Measurements from ENCODE around the gene ZNF524.
"Not testable (repeated sequence)": the region's sequence is repeated elsewhere in the genome, so short reads cannot be mapped to it uniquely, and the experiment has no call there.

ZNF524 gene

DNA sequence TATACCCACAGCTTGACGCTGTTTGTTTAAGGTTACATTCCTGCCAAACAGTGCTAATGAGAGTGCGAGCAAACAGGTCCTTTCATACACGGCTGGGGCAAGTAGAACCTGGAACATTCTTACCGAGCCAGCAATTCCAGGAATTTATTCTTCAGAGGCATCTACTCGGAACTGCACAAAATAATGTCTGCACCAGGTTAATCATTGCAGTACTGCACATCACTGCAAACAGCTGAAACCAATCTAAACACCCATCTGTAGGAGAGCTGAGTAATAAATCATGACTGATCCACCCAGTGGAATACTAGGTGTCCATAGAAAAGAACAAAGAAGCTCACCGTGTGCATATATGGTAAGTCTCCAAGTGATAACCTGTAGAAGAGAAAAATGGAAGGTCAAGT is 18.3 kb upstream of the ZNF524 start:
- DNase-seq, result no peak

GRCh38 chr19:55582284-55582683 is 17.8 kb upstream of the ZNF524 start:
- DNase-seq, result not testable (repeated sequence)

GRCh38 chr19:55583897-55584296 is 16.2 kb upstream of the ZNF524 start:
- DNase-seq, result not testable (repeated sequence)

GRCh38 chr19:55584871-55585270 is 15.2 kb upstream of the ZNF524 start:
- no peak for DNase-seq

DNA sequence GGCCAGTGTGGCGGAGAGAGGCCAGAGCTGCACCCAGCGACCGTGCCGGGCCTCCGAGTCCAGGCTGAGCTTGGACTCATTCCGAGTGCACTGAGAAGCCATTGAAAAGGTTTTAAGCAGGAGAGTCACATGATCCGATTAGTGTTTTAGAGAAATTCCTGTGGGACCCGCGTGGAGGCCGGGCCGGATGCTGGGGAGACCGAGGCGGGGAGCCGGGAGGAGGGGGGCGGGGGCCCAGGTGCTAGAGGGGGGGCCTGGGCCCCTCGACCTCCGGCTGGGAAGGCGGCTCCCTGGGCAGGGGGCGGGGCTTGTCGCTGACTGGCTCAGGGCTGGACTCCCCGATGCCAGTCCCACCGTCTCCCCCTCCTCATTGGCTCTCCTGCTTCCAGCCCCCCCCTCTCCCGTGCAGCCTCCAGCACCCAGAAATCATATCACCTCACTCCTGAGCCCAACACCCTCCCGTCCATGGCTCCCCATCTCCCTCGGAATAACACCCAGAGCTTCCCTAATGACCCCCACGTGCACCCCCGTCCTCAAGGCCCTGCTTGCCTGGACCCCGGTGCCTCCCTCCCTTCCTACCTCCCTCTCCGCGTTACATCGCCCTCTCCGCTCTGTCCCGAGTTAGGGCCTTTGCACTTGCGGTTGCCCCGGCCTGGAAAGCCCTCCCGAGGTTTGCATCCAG is 14.3 kb upstream of the ZNF524 start:
- no peak for DNase-seq

DNA sequence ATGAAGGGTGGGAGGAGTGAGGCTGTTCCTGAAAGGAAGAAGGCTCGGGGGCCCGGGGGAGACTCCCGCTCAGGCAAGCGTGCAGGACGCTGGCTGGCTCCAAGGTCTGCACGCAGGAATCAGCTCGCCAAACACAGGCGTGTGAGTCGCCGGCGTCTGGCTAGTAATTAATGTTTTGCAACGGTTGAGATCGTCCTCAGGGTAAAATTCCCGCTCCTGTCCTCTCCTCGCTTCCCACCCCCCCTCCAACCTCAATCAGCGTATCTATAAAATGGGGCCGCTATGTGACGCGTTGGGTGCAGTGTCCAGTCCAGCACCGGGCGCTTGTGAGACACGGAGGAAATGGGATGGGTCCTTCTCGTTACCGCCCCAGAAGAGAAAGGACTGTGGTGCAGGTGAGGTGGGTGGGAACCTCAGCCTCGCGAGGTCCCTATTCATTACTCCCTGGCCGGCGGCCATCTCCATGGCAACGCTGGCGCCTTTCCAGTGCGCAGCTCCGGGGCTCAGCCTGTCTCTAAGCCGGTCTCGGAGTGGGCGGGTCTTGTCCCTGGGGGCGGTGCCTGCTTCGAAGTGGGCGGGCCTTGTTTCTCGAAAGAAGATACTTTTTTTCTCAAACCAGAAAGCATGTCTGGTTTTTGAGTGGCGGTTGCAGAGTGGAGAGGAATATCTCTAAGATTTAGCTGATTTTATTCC is 13.0 kb upstream of the ZNF524 start:
- DNase-seq, result peak; percentile 89

- no peak for DNase-seq
Observed at GRCh38 chr19:55588738-55589137, 11.3 kb upstream of the ZNF524 start.

DNA sequence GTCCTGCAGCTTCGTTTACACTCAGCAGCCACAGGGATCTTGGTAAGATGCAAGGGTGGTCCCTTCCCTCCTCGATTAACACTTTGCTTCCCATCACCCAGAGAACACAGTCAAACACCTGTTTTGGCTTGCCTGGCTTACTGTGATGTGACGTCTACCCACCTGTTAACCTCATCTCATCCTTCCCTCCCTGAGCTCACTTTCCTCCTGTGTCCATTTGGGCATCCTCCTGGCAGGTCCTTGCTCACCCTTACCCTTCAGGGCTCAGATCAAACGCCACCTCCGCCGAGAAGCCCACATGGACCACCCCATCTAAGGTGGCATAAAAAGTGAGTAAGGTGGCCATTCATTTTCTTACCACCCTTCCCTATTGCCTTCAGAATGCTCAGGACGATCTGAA is 10.0 kb upstream of the ZNF524 start:
- DNase-seq, result no peak

- no peak for DNase-seq
Observed at GRCh38 chr19:55590617-55591016, 9.5 kb upstream of the ZNF524 start.

GRCh38 chr19:55591555-55591954 is 8.5 kb upstream of the ZNF524 start:
- DNase-seq, result no peak

DNA sequence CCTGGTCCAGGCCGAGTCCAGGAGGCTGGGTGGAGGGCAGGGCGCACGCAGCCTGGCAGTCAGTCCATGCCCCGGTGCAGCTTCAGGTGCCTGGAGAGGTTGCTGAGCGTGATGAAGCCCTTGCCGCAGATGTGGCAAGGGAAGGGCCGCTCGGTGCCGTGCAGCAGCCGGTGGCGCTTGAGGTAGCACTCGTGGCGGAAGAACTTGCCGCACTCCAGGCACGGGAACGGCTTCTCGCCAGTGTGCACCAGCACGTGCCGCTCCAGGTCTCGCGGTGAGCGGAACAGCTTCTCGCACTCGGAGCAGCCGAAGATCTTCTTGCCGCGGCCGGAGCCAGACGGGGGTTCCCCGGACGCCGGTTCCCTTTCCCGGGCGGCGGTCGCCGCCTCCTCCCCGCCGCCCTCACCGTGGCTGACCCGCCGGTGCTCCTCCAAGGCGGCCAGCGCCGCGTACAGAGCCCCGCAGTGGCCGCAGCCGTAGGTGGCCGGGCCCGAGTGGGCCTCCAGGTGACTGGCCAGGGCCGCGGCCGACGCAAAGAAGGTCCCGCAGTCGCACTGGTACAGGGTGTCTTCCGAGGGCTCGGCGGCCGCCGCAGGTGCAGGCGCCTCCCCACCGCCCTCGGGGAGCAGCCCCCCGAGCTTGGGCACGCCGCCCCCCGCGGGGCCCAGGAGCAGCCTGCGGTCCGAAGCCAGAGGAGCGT is 7.5 kb upstream of the ZNF524 start:
- DNase-seq, result no peak

DNA sequence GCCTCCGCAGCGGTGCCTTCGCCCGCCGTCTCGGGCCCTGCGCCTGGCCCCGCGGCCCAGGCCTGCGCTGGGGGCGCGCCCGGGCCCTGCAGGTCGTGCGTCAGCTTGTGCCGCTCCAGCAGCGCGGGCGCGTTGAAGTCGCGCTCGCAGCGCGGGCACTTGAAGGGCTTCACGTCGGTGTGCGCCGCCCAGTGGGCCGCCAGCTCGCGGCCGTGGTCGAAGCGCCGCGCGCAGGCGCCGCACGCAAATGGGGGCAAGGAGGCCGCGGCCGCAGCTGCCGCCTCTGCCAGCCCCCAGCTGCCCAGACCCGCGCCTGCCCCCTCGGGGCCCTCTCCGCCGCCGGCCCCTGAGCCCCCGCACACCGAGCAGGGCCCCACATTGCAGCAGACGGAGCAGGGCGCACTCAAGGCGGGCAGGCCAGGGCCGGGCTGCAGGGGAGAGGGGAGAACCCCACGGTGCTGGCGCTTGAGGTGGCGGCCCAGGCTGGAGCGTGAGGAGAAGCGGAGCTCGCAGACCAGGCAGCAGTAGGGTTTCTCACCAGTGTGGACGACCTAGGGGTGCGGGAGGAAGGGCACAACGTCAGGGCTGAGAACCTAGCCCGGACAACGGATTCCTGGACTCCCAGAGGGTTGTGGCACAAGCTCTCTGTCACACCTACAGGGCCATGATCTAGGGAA is 6.9 kb upstream of the ZNF524 start:
- DNase-seq, result no peak

- DNase-seq, result no peak
Observed at GRCh38 chr19:55594996-55595545, 5.0 kb upstream of the ZNF524 start.

- no peak for DNase-seq
Observed at GRCh38 chr19:55596304-55596703, 3.8 kb upstream of the ZNF524 start.

GRCh38 chr19:55597501-55597921 is 2.6 kb upstream of the ZNF524 start:
- no peak for DNase-seq

GRCh38 chr19:55598034-55598433 is 2.1 kb upstream of the ZNF524 start:
- DNase-seq, result no peak

- DNase-seq, result peak; percentile 94
Observed at GRCh38 chr19:55598719-55599467, 1.2 kb upstream of the ZNF524 start.

DNA sequence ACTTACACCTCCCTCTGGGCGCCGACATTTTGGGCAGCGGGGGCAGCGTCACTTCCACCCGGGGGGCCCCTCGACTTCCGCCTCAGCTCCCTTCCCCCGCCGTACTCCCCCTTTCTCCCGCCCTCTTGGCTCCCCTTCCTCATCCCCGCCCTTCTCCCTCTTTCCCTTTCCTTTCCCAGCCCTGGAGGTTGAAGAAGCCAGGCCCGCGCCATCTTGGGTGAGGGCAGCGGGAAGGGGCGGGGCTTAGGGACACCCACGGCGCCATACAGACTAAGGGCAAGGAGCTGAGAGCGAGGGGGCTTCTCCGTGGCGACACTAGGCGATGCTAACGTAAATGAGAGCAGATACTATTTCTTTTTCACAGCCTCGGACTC is 633 bp upstream of the ZNF524 start, which contains the start of gene FIZ1:
TSS of gene FIZ1 (minus strand) at position 50 of the 374 bp plus-strand sequence. CDS start 1,652 bp downstream, outside the sequence.
- DNase-seq, result peak; percentile 98

- no peak for DNase-seq
Observed at GRCh38 chr19:55600662-55601028, 557 bp downstream of the ZNF524 start.

DNA sequence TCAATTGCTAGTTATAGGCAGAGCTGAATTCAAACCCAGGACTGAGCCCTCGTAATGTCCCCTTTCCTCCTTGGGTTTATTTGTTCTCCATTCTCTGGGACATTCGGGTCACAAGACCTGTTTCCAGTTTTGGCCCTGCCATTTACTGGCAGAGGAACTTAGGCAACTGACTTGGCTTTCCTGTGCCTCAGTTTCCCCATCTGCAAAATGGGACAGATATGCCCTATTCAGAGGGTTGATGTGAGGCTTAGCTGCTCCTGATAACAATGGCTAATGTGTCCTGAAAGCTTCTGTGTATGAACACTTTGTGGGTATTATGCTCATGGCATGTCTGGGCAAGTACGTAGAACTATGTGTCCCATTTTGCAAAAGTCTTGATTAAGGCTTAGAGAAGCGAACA is 996 bp downstream of the ZNF524 start:
- no peak for DNase-seq

DNA sequence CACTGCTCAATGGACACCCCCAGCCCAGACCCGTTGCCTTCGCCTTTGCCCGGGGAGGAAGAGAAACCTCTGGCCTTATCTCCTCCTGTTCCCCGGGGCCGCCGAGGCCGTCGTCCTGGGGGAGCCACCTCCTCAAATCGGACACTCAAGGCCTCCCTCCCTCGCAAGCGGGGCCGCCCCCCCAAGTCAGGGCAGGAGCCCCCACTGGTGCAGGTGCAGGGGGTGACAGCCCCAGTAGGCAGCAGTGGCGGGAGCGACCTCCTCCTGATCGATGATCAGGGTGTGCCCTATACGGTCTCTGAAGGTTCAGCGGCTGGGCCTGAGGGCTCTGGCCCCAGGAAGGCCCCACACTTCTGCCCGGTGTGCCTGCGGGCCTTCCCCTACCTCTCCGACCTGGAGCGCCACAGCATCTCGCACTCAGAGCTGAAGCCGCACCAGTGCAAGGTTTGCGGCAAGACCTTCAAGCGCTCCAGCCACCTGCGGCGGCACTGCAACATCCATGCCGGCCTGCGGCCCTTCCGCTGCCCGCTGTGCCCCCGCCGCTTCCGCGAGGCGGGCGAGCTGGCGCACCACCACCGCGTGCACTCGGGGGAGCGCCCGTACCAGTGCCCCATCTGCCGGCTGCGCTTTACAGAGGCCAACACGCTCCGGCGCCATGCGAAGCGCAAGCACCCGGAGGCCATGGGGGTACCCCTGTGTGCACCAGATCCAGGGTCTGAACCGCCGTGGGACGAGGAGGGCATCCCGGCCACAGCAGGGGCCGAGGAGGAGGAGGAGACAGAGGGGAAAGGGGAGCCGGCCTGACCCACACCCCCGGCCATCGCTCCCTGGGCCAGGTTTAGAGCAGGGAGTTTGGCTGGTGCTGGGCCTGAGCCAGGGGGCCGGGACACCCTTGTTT is 2.3 kb downstream of the ZNF524 start:
- DNase-seq, result no peak
